HG03571 (cell line): ENCODE measurements around the gene DGUOK.

Experiments
- ATAC-seq: cut with Tn5 transposase; IDR thresholded peaks from one replicate; pipeline ENCODE4 v1.9.1; 2021; ENCODE audit not compliant: unreplicated experiment

Gene DGUOK

GRCh38 chr2:73979021-73979420 is 52.3 kb downstream of the DGUOK start:
- no peak for ATAC-seq

- ATAC-seq = no peak
Observed at GRCh38 chr2:73979686-73980085, 53.0 kb downstream of the DGUOK start.

- no peak for ATAC-seq
Observed at GRCh38 chr2:73980566-73980965, 53.9 kb downstream of the DGUOK start.

- no peak for ATAC-seq
Observed at GRCh38 chr2:73981081-73982001, 54.7 kb downstream of the DGUOK start.

GRCh38 chr2:73982140-73982617 is 55.5 kb downstream of the DGUOK start:
- no peak for ATAC-seq

DNA sequence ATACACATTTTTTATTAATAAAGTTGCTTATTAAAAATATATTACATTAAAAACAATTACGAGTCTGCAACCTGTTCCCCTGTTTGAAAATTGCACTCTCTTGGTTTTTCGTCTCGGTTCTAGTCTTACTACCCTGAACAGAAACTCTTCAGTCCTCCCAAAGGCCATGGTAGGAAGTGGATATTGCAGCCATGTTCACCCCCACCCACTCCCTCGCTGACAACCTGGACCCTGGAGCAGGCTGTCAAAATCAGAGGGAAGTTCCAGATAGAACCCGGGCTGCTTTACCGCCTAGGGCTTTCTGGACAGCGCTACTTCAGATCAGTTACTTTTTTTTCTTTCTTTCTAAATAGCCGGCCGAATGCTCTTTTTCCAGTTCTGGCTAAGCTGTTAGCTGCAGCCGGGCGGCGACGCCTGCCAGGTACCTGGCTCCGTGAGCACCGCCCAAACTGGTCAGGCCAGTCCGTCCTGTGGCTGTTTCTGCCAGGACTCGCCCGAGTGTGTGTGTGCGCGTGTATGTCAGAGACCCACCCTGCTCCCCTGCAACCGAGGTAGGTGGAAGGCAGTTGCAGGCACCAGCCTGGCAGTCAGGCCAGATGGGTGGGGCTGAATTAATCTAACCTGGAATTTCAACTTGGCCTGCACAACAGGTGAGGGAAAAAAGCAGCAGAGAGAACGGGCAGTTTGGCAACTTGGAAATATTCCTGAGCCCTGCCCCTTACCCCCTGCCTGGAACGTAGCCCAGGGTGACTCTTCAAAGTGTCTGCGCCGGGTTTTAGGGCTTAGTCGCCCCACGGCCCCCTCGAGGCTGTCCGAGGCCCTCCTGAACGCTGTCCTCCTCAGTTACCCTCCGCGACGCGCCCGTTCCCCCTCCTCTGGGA is 56.9 kb downstream of the DGUOK start:
- ATAC-seq = no peak

- peak; percentile 33 for ATAC-seq
Observed at GRCh38 chr2:73984203-73984921, 57.7 kb downstream of the DGUOK start, which contains the start of gene TET3. TET3 (plus strand) TSS chr2:73984910; CDS start chr2:73986404, 1,494 bp downstream.

- peak; percentile 17 for ATAC-seq
Observed at GRCh38 chr2:73984922-73985307, 58.2 kb downstream of the DGUOK start.

DNA sequence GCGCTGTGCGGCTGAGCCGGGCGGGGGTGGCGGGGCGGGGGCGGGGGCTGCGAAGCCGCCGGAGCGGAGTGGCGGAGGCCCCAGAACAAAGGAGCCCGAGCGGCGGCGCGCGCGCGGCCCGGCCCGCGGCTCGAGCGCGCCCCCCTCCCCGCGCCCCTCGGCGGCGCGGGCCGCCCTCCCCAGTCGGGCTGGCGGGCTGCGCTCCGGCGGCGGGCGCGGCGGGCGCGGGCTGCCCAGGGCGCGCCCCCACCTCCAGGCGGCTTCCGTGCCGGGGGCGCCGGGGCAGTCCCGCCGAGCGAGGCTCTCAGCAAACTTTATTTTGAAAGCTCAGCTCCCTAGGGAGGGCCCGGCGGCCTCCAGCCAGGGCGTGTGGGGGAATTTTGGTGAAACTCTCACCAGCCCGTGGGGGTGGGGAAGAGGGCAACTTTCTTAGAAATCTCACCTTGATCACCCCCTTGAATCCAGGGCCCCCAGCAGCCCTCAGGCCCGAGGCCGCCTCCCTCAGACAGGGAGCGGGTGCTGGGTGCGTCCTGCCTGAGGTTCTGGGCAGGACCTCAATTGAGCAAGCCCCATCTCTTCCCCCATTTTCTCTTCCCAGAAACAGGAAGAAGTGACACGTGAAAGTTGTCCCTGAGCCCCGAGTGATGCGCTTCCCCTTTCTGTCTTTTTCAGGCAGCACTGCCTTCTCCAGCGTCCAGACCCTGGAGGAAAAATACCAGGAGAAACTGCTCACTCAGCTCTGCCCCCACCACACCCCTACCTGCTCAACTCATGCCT is 58.8 kb downstream of the DGUOK start:
- ATAC-seq = peak; percentile 19

GRCh38 chr2:73986085-73986681 is 59.5 kb downstream of the DGUOK start:
- ATAC-seq = no peak

DNA sequence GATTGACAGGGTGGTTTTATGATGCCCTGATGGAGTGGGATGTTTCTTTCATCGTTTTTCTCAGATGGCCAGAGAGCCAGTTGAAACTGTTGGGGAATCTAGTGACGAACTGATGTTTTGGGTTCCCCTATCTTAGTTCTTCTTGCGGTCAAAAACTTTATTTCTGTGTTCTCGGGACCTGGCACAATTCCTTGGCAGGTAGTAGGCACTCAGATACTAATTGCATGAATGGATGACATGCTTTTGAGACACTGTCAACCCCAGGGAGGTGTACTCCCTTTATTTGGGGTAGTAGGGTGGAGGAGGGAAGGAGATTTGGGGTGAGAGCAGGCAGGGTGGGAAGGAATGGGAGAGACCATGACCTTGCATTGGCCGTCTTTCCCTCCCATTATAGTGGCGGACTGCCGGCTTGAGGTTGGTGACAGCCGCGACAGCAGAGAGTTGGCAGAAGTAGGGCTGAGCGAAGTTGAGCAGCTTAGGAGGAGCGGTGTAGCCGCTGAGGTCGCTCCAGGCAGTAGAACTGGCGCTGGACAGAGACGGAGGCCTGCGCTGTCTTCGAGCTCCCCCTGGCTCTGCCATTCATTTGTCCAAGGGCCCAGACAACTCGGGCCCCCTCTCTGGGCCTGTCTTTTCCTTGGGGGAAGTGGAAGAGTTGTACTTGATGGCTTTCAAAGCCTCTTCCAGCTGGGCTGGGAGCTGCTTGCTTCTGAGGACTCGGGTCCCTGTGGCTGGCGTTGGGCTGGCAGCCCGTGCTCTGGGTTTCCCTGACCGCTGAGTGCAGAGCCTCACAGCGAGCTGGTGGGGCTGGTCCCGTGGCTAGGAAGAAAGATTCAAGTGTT is 60.6 kb downstream of the DGUOK start:
- ATAC-seq = no peak

- ATAC-seq = no peak
Observed at GRCh38 chr2:73987948-73988700, 61.4 kb downstream of the DGUOK start.

GRCh38 chr2:73989972-73990371 is 63.3 kb downstream of the DGUOK start:
- ATAC-seq = no peak

GRCh38 chr2:73990531-73990930 is 63.9 kb downstream of the DGUOK start:
- ATAC-seq = no peak

DNA sequence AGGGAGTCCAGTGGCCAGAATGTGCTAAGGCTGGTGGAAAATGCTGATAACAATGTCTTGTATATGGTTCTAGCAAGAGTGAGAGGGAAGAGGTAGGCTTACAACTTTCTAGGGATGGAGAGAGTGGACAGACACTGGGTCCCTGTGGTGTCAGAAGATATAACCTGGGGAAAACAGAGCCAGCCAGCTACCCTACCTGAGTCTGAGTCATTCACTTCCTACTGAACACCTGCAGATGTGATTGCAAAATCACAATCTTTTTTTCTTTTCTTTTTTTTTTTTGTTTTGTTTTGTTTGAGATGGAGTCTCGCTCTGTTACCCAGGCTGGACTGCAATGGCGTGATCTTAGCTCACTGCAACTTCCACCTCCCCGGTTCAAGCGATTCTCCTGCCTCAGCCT is 65.4 kb downstream of the DGUOK start:
- ATAC-seq = no peak

DNA sequence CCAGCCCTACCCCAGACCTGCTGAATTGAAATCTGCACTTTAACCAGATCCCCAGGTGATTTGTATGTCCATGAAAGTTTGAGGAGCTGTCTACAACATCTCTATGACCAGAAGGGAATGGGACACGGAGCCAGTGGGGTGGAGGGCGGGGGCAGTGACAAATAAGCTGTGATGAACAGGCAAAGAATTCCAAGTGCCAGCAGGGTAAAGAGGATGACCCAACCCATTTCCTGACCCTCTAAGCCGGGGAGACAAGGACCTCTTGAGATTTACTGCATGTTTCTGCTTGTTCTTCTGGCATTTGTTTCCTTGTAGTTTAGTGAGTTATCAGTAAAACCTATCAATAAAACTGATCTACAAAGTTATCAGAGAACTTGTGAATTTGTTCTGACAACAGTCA is 66.7 kb downstream of the DGUOK start:
- ATAC-seq = no peak

DNA sequence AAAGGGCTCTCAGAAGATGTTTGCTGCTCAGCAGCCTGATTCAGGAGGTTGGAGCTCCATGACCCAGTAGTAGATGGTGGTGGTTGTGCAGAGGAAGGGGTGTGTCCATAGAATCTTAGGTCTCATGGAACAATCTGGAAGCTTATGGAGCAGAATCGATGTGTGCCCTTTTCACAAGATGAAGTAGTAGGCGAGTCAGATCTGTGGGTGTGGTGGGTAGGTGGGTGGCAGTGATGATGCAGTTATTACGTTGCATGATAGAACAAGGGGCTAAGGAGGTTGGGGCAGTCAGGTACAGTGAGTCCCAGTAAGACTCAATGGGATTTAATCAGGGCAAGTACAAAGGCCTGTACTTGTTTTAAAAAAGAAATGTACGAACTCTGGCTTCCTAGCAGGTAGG is 67.1 kb downstream of the DGUOK start:
- ATAC-seq = no peak

- no peak for ATAC-seq
Observed at GRCh38 chr2:73994178-73994831, 67.6 kb downstream of the DGUOK start.
